Liver (tissue), 9 donors: ENCODE measurements around the gene MCFD2. TPM values are rescaled to one million over a fixed set of nuclear protein-coding genes. Genes with fewer than 3 reads are reported as not detected.

ENCODE experiments used
- DNase-seq: peaks from one replicate; pipeline ENCODE4 v3.0.0-alpha.2; 2017; ENCODE audit warnings: low spot score
- H3K27ac ChIP-seq, 2 donors: one replicate each; pipeline ENCODE4 v1.7.0; 2013; ENCODE audit warnings: inconsistent platforms in 2 of 2, low read length in 2 of 2, control low read depth in 1 of 2, low read depth in 1 of 2, mild to moderate bottlenecking in 1 of 2
- H3K27me3 ChIP-seq, 4 donors: one replicate each; pipeline versions ENCODE4 v1.6.1 to v1.7.0; 2013; ENCODE audit warnings: low read length in 3 of 4, inconsistent platforms in 1 of 4, mild to moderate bottlenecking in 1 of 4, moderate library complexity in 1 of 4; ENCODE audit not compliant: control insufficient read depth in 4 of 4, insufficient read depth in 4 of 4
- H3K36me3 ChIP-seq, 4 donors: one replicate each; pipeline versions ENCODE4 v1.6.1 to v1.7.0; 2013; ENCODE audit warnings: low read length in 3 of 4, mild to moderate bottlenecking in 3 of 4, low read depth in 1 of 4, moderate library complexity in 1 of 4; ENCODE audit not compliant: control insufficient read depth in 4 of 4, insufficient read depth in 3 of 4
- H3K4me1 ChIP-seq, 4 donors: one replicate each; pipeline versions ENCODE4 v1.6.1 to v1.7.0; 2013; ENCODE audit warnings: low read length in 3 of 4, mild to moderate bottlenecking in 3 of 4, moderate library complexity in 1 of 4; ENCODE audit not compliant: control insufficient read depth in 4 of 4, insufficient read depth in 4 of 4
- H3K4me3 ChIP-seq, 3 donors: one replicate each; pipeline versions ENCODE4 v1.6.1 to v1.7.0; 2013; ENCODE audit warnings: low read length in 3 of 3, control low read depth in 1 of 3, low read depth in 1 of 3, mild to moderate bottlenecking in 1 of 3
- H3K9ac ChIP-seq, 2 donors: one replicate each; pipeline ENCODE4 v1.7.0; 2013; ENCODE audit warnings: low read length in 2 of 2, mild to moderate bottlenecking in 2 of 2, moderate library complexity in 2 of 2, control low read depth in 1 of 2, low read depth in 1 of 2
- H3K9me3 ChIP-seq, 4 donors: one replicate each; pipeline versions ENCODE4 v1.6.1 to v1.7.0; 2013; ENCODE audit warnings: low read length in 3 of 4; ENCODE audit not compliant: control insufficient read depth in 4 of 4
- EGR1 ChIP-seq, 2 donors: IDR thresholded peaks; 2 replicates each; pipeline ENCODE4 v1.6.1; 2016 to 2018; ENCODE audit warnings: antibody characterized with exemption in 2 of 2, low read depth in 2 of 2
- FOXA2 ChIP-seq: IDR thresholded peaks from 2 replicates; pipeline ENCODE4 v1.6.1; 2016; ENCODE audit warnings: antibody characterized with exemption
- GABPA ChIP-seq, 2 donors: IDR thresholded peaks in 1 of 2; conservative IDR thresholded peaks in 1 of 2; 2 replicates each; pipeline ENCODE4 v1.6.1; 2016; ENCODE audit warnings: antibody characterized with exemption in 2 of 2, mild to moderate bottlenecking in 1 of 2, moderate library complexity in 1 of 2
- HNF4A ChIP-seq, 2 donors: conservative IDR thresholded peaks; 2 replicates each; pipeline ENCODE4 v1.6.1; 2016; ENCODE audit warnings: antibody characterized with exemption in 2 of 2, mild to moderate bottlenecking in 2 of 2
- JUND ChIP-seq, 2 donors: IDR thresholded peaks; 2 replicates each; pipeline ENCODE4 v1.6.1; 2016; ENCODE audit warnings: antibody characterized with exemption in 2 of 2
- RAD21 ChIP-seq, 2 donors: IDR thresholded peaks; 2 replicates each; pipeline ENCODE4 v1.6.1; 2016; ENCODE audit warnings: antibody characterized with exemption in 2 of 2, mild to moderate bottlenecking in 2 of 2
- REST ChIP-seq: IDR thresholded peaks from 2 replicates; pipeline ENCODE4 v1.6.1; 2016; ENCODE audit warnings: antibody characterized with exemption, mild to moderate bottlenecking
- RXRA ChIP-seq, 2 donors: IDR thresholded peaks; 2 replicates each; pipeline ENCODE4 v1.6.1; 2017 to 2018; ENCODE audit warnings: antibody characterized with exemption in 2 of 2, mild to moderate bottlenecking in 1 of 2
- SP1 ChIP-seq: IDR thresholded peaks from 2 replicates; pipeline ENCODE4 v1.6.1; 2018; ENCODE audit warnings: antibody characterized with exemption, mild to moderate bottlenecking
- TAF1 ChIP-seq: conservative IDR thresholded peaks from 2 replicates; pipeline ENCODE4 v1.6.1; 2016; ENCODE audit warnings: antibody characterized with exemption, mild to moderate bottlenecking
- YY1 ChIP-seq: IDR thresholded peaks from 2 replicates; pipeline ENCODE4 v1.6.1; 2016; ENCODE audit warnings: antibody characterized with exemption, mild to moderate bottlenecking
- ZBTB33 ChIP-seq: IDR thresholded peaks from 2 replicates; pipeline ENCODE4 v1.6.1; 2016; ENCODE audit warnings: antibody characterized with exemption
- WGBS: extraction: QIAGEN DNeasy Blood & Tissue Kit; methylation state at CpG from one replicate; pipeline ENCODE4 v1.1.7; 2013; 5-methylcytosine and 5-hydroxymethylcytosine counted together
- polyA plus RNA-seq, 2 donors: library from polyadenylated mRNA; stranded (reverse) in 1 of 2; unstranded in 1 of 2; fragments of 200-250 nt in 1 of 2; fragments of >200 nt in 1 of 2; fragmentation: Nextera tagmentation in 1 of 2; extraction: Ambion mirVana in 1 of 2; gene quantifications; one replicate each; pipeline versions ENCODE4 v1.2.1 to v1.2.3, GENCODE V29; 2013 to 2015
- total RNA-seq, 2 donors: library from RNA; depleted of rRNA; stranded (reverse); fragments of >200 nt; gene quantifications; one replicate each; pipeline ENCODE4 v1.2.3, GENCODE V29; 2014
- TF ChIP-seq, protein P1 (sequence below): IDR thresholded peaks from 2 replicates; pipeline ENCODE4 v1.6.1; 2016; ENCODE audit warnings: antibody characterized with exemption
- donor health status: healthy.
- donor health status: healthy.
- donor health status: healthy.
- donor health status: healthy.
- donor health status: healthy.

MCFD2 gene
- total and polyA plus RNA-seq, 4 donors, result 81.8 to 148 (median 129) TPM

- Histone ChIP-seq H3K9ac (peak overlapping the region; percentile 69 to 90), H3K4me1 (peaks cover 4 to 28% (median 20%) of the 10 kb centered on the region in 4 donors), H3K27ac (peak overlapping the region; percentile 89 to 93), H3K36me3 (no peaks in the 10 kb centered on the region), H3K27me3 (no peaks in the 10 kb centered on the region), H3K9me3 (no peaks in the 10 kb centered on the region), H3K4me3 (peak overlapping the region; percentile 81 to 91 (median 89))
- peak; percentile 85 for DNase-seq
- TF ChIP-seq SP1 (peak; percentile 28), TAF1 (peak; percentile 71), EGR1 (IDR thresholded peaks at IDR 0.05; ENCODE audit: low read depth in 2 of 2) (peak in 1 of 2 donors; percentile 25), RAD21 (IDR thresholded peaks at IDR 0.05) (peak; percentile 34 to 48), RXRA (IDR thresholded peaks at IDR 0.05) (peak; percentile 37 to 41), ZBTB33 (no peak), FOXA2 (no peak), YY1 (peak; percentile 96), HNF4A (conservative IDR thresholded peaks at IDR 0.05) (peak in 1 of 2 donors; percentile 3), REST (no peak), GABPA (IDR thresholded peaks at IDR 0.05 in 1 of 2, conservative IDR thresholded peaks at IDR 0.05 in 1 of 2) (peak; percentile 32 to 91)
- TF ChIP-seq, protein P1, sequence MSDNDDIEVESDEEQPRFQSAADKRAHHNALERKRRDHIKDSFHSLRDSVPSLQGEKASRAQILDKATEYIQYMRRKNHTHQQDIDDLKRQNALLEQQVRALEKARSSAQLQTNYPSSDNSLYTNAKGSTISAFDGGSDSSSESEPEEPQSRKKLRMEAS, result peak; percentile 57
- under 1% methylated on average over 54 of the region's 55 CpGs for WGBS
Observed at GRCh38 chr2:46915811-46916630, 415 bp upstream of the MCFD2 start.

GRCh38 chr2:46914578-46915230, 902 bp downstream of the MCFD2 start:
- peaks cover 0 to 3% (median 1%) of the 10 kb centered on the region in 4 donors for H3K36me3 ChIP-seq
- peak overlapping the region; percentile 81 to 91 (median 89) for H3K4me3 ChIP-seq
- no peak for DNase-seq
- H3K9me3 ChIP-seq, result no peaks in the 10 kb centered on the region
- peak overlapping the region; percentile 89 to 93 for H3K27ac ChIP-seq
- H3K4me1 ChIP-seq, result peaks cover 4 to 35% (median 21%) of the 10 kb centered on the region in 4 donors
- WGBS, result 22% methylated on average over 11 of the region's 11 CpGs
- no peaks in the 10 kb centered on the region for H3K27me3 ChIP-seq
- no peak for TF ChIP-seq JUND (IDR thresholded peaks at IDR 0.05)
- peak overlapping the region; percentile 91 to 95 for H3K9ac ChIP-seq
